ENCODE measurements around the gene TGFB1I1.
"Not testable (repeated sequence)": the region's sequence is repeated elsewhere in the genome, so short reads cannot be mapped to it uniquely, and the experiment has no call there.

TGFB1I1 gene

GRCh38 chr16:31487720-31488467 is 15.9 kb downstream of the TGFB1I1 start:
- peak; percentile 58 for DNase-seq (ENCODE audit: low read depth)

GRCh38 chr16:31488468-31489297 is 16.7 kb downstream of the TGFB1I1 start:
- no peak for DNase-seq (ENCODE audit: low read depth)

- DNase-seq (ENCODE audit: low read depth), result no peak
These were observed 17.3 kb downstream of the TGFB1I1 start for GRCh38 chr16:31489298-31489564.

GRCh38 chr16:31489616-31490584 is 17.9 kb downstream of the TGFB1I1 start:
- no peak for DNase-seq (ENCODE audit: low read depth)

- no peak for DNase-seq (ENCODE audit: low read depth)
These were observed 19.9 kb downstream of the TGFB1I1 start for GRCh38 chr16:31491778-31492418.

GRCh38 chr16:31493506-31494125 is 21.7 kb downstream of the TGFB1I1 start:
- DNase-seq (ENCODE audit: low read depth), result no peak

GRCh38 chr16:31496670-31497069 is 24.7 kb downstream of the TGFB1I1 start:
- no peak for DNase-seq (ENCODE audit: low read depth)

- no peak for DNase-seq (ENCODE audit: low read depth)
These were observed 26.5 kb downstream of the TGFB1I1 start for GRCh38 chr16:31498493-31498892.

- no peak for DNase-seq (ENCODE audit: low read depth)
These were observed 28.0 kb downstream of the TGFB1I1 start for GRCh38 chr16:31499928-31500327.

GRCh38 chr16:31501226-31501965 is 29.4 kb downstream of the TGFB1I1 start:
- no peak for DNase-seq (ENCODE audit: low read depth)

- DNase-seq (ENCODE audit: low read depth), result no peak
These were observed 30.0 kb downstream of the TGFB1I1 start for GRCh38 chr16:31501966-31502348.

- DNase-seq (ENCODE audit: low read depth), result no peak
These were observed 31.0 kb downstream of the TGFB1I1 start for GRCh38 chr16:31502981-31503380.

- DNase-seq (ENCODE audit: low read depth), result not testable (repeated sequence)
These were observed 31.6 kb downstream of the TGFB1I1 start for GRCh38 chr16:31503555-31503954.

GRCh38 chr16:31504159-31504558 is 32.2 kb downstream of the TGFB1I1 start:
- no peak for DNase-seq (ENCODE audit: low read depth)

GRCh38 chr16:31505483-31505882 is 33.5 kb downstream of the TGFB1I1 start:
- DNase-seq (ENCODE audit: low read depth), result no peak

GRCh38 chr16:31507617-31507928 is 35.6 kb downstream of the TGFB1I1 start:
- no peak for DNase-seq (ENCODE audit: low read depth)

- peak; percentile 71 for DNase-seq (ENCODE audit: low read depth)
These were observed 36.2 kb downstream of the TGFB1I1 start, which contains the start of gene RUSF1 for GRCh38 chr16:31507929-31508705. Gene RUSF1 (minus strand): TSS chr16:31508391. CDS start chr16:31508373, 18 bp downstream.

GRCh38 chr16:31508706-31509195 is 36.8 kb downstream of the TGFB1I1 start:
- DNase-seq (ENCODE audit: low read depth), result no peak

- no peak for DNase-seq (ENCODE audit: low read depth)
These were observed 41.2 kb downstream of the TGFB1I1 start for GRCh38 chr16:31513126-31513525.

- DNase-seq (ENCODE audit: low read depth), result no peak
These were observed 41.9 kb downstream of the TGFB1I1 start for GRCh38 chr16:31513884-31514283.
